Stimulated activated CD4-positive, alpha-beta T cell treated with anti-CD3 and anti-CD28 coated beads, Interleukin-1b, Interleukin-23, amount 100 ng/mL, for 48 hours (primary cell): ENCODE results near the gene MPPE1.
"Not testable (repeated sequence)": the region's sequence is repeated elsewhere in the genome, so short reads cannot be mapped to it uniquely, and the experiment has no call there.

Experiments used
- DNase-seq: peaks from one replicate; pipeline ENCODE4 v3.0.0-alpha.2; 2020

MPPE1 gene

DNA sequence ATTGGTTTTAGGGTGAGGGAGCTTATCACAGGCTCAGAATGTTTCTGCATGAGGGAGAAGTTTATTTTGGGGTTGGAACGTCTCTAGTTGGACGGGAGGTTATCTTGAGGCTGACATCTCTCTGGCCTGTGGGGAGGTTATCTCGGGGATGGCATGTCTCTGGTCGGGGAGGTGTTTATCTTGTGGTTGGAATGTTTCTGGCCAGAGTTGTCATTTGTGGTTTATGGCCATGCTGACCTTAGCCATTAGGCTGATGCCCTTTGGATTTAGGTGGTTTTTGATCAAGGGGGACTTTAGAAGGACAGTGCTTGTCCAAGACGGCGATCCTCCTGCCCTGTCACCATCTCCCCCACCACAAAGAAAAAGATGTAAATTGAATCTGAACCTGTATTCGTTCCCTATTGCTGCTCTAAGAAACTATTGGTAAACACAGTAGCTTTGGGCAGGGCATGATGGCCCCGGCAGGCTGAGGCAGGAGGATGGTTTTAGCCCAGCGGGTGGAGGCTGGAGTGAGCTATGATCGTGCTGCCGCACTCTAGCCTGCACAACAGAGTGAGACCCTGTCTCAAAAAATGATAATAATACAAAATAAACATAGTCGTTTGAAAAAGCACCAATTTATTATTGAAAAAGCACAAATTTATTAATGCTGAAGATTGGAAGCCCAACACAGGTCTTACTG lies 17.8 kb upstream of the MPPE1 start:
- DNase-seq = no peak

DNA sequence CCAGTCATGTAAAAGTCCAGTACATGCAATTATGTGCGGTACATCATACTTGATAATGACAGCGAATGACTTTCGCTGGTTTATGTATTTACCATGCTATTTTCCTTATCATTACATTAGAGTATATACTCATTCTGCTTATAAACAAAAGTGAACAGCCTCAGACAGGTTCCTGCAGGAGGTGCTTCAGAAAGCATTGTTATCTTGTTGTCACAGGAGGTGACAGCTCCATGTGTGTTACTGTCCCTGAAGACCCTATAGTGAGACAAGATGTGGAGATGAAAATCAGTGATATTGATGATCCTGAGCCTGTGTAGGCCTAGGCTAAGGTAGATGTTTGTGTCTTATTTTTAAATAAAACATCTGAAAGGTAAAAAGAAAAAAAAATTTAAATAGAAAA lies 15.3 kb upstream of the MPPE1 start:
- DNase-seq = no peak

GRCh38 chr18:11919522-11919921 lies 11.4 kb upstream of the MPPE1 start:
- DNase-seq = not testable (repeated sequence)

- DNase-seq = not testable (repeated sequence)
Measured at GRCh38 chr18:11916880-11917279, 8.8 kb upstream of the MPPE1 start.

DNA sequence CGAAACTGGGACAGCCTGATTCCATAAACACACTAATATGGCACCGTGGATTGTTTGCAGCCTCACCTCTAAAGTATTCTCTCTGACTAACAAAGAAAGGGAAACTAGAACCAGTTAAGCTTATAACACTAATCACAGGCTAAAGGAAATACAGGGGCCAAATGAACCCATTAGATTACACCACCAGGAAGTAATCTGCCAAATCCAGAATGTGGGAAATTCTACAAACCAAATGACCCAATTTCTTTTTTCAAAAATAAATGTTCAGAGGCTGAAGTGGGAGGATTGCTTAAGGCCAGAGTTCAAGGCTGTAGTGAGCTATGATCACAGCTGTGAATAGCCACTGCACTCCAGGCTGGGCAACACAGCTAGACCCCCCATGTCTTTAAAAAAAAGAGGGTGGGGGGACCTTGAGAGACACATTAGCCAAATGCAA lies 1.5 kb upstream of the MPPE1 start:
- no peak for DNase-seq

GRCh38 chr18:11909061-11909455 lies 941 bp upstream of the MPPE1 start:
- DNase-seq = no peak

GRCh38 chr18:11906926-11907874 lies 917 bp downstream of the MPPE1 start:
- no peak for DNase-seq

- DNase-seq = no peak
Measured at GRCh38 chr18:11906176-11906575, 1.9 kb downstream of the MPPE1 start.

GRCh38 chr18:11905613-11906012 lies 2.5 kb downstream of the MPPE1 start:
- no peak for DNase-seq

- DNase-seq = no peak
Measured at GRCh38 chr18:11902522-11903292, 5.4 kb downstream of the MPPE1 start.

GRCh38 chr18:11901826-11902438 lies 6.2 kb downstream of the MPPE1 start:
- DNase-seq = no peak

GRCh38 chr18:11899063-11899462 lies 9.1 kb downstream of the MPPE1 start:
- no peak for DNase-seq

GRCh38 chr18:11897781-11898180 lies 10.3 kb downstream of the MPPE1 start:
- DNase-seq = no peak

DNA sequence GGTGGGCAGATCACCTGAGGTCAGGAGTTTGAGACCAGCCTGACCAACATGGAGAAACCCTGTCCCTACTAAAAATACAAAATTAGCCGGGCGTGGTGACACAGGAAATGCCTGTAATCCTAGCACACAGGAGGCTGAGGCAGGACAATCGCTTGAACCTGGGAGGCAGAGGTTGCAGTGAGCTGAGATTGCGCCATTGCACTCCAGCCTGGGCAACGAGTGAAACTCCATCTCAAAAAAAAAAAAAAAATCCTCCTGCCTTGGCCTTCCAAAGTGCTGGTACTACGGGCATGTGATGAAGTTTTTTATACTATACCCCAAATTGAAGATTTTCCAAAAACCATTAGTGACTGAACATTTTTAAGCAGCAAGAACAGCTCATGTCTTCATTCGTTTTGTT lies 15.7 kb downstream of the MPPE1 start:
- DNase-seq = not testable (repeated sequence)

- no peak for DNase-seq
Measured at GRCh38 chr18:11891737-11892136, 16.4 kb downstream of the MPPE1 start.

DNA sequence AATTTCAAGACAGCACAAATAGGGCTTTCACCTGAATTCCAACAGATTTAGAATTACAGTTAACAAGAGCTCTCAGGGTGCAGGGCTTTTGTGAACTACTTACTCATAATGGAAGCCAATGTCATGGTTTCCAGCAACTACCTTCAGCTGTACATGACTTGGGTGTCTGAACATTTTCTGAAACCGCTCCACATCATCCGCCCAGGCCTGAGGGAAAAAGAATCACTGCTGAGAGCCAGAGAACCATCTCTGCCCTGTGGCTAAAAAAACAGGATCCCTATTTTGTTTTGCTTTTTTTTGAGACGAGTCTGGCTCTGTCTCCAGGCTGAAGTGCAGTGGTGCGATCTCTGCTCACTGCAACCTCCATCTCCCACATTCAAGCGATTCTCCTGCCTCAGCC lies 18.8 kb downstream of the MPPE1 start:
- DNase-seq = no peak

DNA sequence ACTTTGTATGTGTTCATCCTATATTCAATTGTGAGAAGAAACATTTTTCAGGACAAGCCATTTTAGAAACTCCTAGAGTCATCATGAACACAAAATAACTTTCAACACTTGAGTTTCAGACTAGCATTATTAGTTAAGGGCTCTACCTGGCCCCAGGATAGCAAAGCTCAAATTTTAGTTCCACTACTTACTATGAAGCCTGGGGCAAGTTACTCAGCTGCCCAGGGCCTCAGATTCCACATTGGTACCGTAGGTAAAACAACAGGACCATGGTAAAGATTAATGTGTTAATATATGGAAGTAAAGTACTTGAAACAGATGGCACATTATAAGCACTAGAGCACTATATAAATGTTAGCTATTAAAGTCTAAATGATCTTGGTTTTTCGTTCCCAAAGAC lies 19.4 kb downstream of the MPPE1 start:
- no peak for DNase-seq

GRCh38 chr18:11887328-11888128 lies 20.6 kb downstream of the MPPE1 start:
- DNase-seq = no peak

DNA sequence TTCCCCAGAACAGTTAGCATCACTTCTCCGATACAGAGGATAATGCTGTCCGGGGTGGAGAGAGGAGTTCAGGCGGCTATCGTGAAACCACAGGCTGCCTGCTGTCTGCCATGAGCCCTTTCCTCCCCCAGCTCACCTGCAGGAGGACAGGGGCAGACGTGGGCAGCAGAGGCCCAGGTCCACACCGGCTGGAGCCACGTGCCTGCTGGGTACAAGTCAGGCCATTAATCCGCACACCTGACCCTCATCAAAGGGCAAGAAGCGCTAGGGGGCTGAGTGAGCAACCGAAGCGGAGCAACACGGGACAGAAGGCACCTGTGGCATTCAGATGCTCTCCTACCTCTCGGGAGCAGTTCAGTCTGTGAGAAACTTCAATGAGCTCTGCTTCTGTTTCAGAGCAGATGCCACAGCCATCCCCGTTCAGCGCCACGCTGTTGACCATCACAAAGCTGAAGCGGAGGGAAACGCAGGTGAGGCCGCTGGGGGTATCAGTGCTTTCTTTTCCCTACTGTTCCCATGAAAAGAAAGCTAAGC lies 21.5 kb downstream of the MPPE1 start:
- DNase-seq = no peak

GRCh38 chr18:11885278-11885947 lies 22.7 kb downstream of the MPPE1 start:
- DNase-seq = no peak

DNA sequence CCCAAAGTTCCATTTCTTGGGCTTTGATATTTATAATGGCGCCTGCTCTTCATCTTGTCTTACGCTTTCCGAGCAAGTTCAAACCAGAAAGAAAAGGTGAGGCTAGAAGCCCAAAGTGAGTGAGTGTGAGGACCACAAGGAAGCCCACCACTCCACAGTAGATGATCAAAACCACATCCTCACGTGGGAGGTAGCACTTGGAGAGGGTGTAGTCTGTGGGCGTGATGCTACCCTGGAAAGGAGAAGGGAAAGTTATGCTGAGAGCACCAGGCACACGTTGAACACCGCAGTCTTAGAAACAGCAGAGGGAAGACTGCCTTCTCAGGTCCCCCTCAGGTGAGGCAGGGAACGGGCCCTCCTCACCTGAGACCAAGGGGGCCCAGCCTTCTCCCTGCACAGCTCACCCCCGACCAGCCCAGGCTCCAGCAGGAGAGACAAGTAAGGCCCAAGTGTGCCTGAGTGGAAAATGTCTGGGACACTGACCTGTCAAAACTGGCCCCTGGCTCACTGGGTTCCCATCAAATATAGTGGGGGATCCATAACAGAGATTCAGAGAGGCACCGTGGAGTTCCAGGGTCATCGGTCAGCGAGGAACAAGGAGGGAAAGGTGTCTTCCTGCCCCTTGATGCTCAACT lies 23.6 kb downstream of the MPPE1 start:
- no peak for DNase-seq
